Mesangial cell (primary cell): ENCODE data around the gene NAPG. TPM values are rescaled to one million over a fixed set of nuclear protein-coding genes. Genes with fewer than 3 reads are reported as not detected.

ENCODE experiments used
- total RNA-seq: library from RNA; depleted of rRNA; stranded (reverse); fragments of >200 nt; gene quantifications from 2 replicates; pipeline ENCODE4 v1.2.3, GENCODE V29; 2015

The NAPG gene
- 9.1 and 12.5 TPM in 2 replicates for total RNA-seq

DNA sequence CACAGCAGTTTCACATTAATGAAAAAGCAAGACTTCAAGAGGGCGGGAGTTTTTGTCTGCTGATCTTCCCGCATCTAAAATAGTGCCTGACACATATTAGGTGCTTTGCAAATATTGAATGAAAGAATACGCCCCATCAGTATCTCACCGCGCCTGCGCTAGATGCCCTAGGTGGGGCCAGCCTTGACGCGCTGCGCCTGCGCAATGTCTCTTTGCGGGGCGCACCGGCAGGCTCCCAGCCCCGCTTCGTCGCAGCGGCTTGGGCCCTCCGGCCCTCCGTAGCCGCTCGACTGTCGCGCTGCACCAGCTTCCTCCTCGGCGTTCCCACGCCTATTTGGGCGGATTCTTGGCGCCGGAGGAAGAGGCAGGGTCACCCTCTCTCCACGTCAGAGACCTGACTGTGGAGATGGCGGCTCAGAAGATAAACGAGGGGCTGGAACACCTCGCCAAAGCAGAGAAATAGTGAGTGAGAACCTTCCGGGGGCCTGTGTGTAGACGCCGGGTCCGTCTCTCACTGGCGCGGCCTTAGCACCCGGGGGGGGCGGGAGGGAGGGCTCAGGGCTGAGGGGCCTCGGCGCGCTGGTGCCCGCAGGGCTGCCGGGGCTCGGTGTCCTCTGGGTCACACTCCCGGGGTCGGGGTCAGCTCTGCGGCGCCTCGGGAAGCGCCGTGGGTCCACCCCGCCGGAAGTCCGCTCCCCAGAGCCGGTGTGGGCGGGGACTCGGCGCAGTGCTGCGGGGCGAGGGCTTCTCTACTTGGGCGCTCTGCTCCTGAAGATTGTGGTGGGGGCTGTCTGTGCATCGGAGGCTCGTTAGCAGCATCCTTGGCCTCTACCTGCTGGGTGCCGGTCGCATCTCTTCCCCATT is at the start of gene NAPG:
TSS of gene NAPG (plus strand) at position 331 of the 864 bp plus-strand sequence. CDS start at position 407, 76 bp downstream.

Other genes with a start within 250 kb of the NAPG start
- 3.4 TPM in 1 of 2 replicates, not detected in the other for gene APCDD1, start 71.4 kb upstream of the NAPG start, total RNA-seq